NCI-H128 (cell line): Measurements from ENCODE around the gene CHMP2A.

ENCODE experiments used
- DNase-seq: peaks from one replicate; lab custom pipeline; 2025; ENCODE audit not compliant: unreplicated experiment; lab: John Stamatoyannopoulos, UW

CHMP2A gene

DNA sequence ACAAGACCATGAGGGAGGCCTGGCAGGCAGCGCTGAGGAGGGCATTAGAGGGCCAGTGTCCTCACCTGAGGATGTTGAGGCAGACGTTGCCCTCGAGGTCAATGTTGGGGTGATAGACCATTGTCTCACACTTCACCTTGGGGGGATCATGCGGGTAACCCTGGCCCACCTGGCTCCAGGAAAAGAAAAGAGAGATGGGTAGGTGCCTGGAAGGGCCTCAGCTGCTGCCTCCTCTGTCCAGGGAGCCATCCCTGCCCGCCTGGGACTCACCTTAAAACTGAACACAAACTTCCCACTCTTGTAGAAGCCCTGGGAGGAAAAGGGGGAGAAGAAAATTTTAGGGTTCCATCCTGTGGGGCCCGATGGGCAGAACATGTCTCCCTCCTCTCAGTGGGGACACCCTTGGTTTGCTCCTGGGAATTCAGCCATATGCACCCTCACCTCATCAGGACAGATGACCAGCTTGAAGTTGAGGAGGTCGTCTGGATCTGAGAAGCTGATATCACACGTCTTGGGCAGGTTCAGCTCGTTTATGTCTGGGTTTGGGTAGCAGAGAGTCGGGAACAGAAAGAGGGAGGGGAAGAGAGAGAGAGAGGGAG lies 1.8 kb upstream of the CHMP2A start:
- DNase-seq, result no peak

DNA sequence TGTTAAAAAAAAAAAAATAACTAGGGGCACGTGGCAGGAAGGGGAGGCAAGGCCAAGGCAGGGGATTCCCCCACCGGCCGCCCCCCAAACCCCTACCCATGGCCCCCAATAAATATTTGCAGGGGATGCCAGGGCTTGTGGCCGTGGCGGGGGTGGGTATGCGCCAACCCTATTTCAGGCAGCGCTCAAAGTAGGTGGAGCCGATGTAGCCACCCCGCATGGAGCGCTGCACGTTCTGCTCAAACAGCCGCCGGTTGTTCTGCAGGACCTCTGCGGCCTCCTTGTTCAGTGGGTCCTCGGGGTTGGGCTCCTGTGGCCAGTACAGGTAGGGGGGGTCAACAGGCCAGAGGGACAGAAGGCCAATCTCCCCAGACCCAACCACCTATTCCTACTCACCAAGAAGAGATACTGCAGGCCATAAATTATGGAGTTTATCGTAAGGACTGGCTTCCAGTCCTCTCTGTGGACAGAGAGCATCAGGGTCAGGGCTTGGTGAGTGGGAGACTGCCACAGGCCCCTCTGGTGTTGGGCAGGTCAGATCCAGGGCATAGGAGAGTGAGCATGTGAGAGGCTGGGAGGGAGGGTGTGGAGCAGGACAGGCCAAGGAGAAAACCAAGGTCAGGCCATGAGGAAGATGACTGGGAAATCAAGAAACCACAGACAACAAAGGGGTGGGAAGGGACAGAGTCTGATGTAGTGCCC lies 1.2 kb upstream of the CHMP2A start:
- DNase-seq, result no peak

DNA sequence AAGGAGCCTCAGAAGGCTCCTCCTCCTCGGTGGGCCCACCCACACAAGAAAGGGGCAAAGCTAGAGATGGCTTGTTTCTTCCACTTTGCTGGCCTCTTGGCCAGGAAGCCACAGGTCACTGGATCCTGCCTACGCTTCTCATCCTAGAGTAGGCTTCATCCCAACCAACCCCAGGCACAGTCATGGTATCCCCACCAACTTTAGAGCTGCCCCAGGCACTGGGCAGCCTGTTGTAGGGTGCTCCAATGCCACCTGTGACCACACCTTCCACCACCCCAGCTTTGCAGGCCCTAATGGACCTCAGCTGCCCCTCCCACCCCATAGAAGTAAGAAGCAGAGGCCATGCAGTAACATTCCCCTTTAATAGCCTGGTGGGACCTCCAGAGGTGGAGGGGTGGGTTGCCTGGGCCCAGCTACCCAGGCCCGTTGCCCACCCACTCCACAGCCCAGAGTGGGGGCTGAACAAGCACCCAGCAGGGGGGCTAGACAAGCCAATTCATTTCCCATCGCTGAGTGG lies 522 bp upstream of the CHMP2A start:
- DNase-seq, result no peak

DNA sequence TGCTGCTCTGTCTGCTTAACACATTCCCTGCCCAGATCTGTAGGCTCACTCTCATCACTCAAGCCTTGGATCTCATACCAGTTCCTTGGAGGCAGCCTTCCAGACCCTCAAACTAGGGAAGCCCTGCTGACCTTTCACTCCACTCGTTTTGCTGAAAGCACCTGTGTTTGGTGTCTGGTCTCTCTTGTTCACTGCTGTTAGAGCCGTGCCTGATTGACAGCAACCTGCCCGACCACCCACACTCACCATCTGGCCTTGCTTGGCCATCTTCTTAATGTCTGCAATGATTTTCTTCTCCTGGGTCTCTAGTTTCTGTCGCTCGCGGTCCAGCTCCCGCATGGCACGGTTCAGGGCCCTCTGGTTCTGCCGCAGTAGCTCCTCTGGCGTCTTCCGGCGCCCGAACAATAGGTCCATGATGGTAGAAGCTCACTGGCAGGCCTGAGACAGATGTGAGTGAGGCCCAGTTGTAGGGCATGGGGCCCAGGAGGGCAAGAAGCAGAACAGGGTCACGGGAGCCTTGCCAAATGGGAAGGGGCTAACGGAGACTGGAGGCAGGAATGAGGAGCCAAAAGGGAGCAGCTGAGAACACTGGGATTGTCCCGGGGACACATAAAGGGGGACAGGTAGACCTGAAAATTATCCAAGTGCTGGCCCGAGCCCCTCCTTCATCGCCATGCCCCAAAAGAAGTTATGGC lies 959 bp downstream of the CHMP2A start:
- DNase-seq, result no peak

DNA sequence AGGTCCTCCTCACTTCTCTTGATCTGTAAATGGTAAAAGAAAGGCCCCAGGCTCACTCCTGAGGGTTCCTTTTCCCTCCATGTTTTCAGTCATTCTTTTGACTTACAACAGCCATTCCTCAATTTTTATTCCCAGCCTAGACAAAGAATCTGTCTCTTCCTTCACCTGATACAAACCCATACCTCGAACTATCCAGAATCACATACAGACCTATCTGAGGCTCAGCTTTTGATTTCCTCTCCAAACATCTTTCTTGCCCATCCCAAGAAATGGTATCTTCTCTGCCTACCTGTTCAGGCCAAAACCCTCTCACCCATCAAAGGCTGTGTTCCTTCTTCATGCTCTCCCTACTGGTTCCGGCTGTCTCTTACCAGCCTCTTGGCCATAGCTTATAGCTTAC lies 2.2 kb downstream of the CHMP2A start:
- no peak for DNase-seq

DNA sequence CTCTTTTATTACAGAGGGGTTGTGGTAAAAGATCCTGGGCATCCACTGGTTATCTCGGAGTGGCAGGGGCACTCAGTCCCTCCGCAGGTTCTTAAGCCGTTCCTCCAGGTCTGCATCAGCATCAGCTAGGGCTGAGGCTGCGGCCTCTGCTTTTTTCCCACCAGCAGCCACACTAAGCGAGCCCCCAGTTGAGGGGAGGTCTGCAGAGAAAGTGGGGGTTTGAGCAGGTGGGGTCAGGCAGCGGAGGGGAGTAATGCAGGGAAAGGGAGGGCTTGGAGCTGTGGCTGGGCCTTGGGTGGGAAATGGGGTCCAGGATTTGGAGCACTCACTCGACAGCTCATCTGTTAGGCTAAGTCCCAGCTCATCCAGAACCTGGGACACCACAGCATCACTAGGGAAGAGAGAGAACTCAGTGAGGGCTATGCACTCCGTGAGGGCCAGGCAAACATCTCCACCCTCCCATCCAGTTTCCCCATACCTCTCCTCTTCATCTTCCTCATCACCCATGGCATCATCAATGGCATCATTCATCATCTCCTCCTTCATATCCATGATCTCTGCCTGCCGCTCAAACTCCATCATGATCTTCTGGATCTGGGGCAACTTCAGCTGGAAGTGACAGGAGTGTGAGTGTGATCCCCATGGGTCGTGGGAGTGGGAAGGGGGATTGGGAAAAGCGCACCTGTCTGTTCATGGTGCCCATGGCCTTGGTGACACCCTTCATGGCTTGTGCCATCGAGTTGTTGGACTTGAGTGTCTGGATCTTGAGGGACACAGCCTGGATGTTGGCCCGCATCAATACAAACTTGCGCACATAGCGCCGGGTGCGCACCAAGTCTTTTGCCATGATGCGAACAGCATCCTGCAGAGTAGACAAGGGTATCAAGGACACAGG lies 3.1 kb downstream of the CHMP2A start:
- no peak for DNase-seq

DNA sequence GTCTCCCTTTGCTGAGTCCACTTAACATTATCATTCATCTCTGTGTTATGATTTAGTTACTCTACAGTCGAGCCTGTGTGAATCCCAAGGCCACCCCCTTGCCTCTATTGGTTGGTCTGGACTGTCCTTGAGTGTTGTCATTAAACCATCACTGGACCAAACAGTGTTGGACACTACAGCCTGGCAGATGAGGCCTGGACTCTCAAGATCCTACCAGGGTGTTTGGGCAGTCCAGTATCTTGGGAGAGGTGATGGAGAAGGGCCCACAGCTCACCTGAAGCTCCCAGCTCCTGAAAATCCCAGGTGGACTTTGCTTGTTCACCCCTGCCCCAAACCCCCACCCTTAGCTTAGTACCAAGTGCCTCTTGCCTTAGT lies 3.8 kb downstream of the CHMP2A start:
- no peak for DNase-seq

DNA sequence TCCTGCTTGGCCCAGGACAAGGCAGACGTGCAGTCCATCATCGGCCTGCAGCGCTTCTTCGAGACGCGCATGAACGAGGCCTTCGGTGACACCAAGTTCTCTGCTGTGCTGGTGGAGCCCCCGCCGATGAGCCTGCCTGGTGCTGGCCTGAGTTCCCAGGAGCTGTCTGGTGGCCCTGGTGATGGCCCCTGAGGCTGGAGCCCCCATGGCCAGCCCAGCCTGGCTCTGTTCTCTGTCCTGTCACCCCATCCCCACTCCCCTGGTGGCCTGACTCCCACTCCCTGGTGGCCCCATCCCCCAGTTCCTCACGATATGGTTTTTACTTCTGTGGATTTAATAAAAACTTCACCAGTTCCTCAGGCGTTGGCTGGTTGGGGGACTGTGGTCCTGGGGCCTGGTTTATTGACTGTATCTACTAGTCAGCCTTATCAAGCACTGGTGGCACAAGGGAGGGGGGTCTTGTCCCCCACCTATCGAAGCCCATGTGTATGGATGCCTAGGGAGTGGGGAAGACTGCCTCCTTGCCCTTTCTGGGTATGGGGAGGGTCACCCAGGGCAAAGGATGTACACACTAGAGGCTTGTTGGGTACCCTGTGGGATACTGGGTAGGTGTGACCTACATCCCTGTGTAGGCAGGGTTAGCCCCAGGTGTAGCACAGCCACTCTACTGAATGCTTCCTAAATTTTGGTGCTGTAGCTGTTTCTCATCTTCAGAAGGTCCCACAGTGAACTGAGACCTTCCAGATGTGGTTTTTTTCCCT lies 4.4 kb downstream of the CHMP2A start:
- DNase-seq, result no peak

DNA sequence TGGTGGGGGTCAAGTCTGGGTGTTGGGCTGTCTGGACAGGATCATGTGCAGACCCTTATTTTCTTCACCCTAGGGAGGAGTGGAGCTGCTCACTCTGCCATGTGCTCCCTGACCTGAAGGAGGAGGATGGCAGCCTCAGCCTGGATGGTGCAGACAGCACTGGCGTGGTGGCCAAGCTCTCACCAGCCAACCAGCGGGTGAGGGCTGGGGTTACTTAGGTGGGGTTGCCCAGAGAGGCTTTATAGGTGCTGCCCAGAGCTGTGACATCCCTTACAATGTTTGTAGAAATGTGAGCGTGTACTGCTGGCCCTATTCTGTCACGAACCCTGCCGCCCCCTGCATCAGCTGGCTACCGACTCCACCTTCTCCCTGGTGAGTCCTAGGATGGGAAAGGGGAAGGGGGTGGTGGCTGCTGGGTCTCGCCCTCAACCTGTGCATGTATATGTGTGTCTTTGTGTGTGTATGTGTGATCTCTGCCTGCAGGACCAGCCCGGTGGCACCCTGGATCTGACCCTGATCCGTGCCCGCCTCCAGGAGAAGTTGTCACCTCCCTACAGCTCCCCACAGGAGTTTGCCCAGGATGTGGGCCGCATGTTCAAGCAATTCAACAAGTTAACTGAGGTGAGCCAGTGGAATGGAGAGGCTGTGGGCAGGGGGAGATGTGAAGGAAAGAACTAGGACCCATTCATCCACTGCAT lies 5.1 kb downstream of the CHMP2A start:
- DNase-seq, result no peak

DNA sequence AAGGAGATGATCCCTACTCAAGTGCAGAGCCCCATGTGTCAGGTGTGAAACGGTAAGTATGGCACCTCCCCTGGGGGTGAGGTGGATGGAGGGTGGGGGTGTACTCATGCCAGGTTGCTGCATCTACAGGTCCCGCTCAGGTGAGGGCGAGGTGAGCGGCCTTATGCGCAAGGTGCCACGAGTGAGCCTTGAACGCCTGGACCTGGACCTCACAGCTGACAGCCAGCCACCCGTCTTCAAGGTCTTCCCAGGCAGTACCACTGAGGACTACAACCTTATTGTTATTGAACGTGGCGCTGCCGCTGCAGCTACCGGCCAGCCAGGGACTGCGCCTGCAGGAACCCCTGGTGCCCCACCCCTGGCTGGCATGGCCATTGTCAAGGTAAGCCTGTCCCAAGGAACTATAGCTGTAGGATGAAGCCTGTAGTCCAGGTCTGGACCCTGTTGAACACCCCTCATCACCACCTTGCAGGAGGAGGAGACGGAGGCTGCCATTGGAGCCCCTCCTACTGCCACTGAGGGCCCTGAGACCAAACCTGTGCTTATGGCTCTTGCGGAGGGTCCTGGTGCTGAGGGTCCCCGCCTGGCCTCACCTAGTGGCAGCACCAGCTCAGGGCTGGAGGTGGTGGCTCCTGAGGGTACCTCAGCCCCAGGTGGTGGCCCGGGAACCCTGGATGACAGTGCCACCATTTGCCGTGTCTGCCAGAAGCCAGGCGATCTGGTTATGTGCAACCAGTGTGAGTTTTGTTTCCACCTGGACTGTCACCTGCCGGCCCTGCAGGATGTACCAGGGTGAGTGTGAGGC lies 5.8 kb downstream of the CHMP2A start:
- DNase-seq, result no peak

DNA sequence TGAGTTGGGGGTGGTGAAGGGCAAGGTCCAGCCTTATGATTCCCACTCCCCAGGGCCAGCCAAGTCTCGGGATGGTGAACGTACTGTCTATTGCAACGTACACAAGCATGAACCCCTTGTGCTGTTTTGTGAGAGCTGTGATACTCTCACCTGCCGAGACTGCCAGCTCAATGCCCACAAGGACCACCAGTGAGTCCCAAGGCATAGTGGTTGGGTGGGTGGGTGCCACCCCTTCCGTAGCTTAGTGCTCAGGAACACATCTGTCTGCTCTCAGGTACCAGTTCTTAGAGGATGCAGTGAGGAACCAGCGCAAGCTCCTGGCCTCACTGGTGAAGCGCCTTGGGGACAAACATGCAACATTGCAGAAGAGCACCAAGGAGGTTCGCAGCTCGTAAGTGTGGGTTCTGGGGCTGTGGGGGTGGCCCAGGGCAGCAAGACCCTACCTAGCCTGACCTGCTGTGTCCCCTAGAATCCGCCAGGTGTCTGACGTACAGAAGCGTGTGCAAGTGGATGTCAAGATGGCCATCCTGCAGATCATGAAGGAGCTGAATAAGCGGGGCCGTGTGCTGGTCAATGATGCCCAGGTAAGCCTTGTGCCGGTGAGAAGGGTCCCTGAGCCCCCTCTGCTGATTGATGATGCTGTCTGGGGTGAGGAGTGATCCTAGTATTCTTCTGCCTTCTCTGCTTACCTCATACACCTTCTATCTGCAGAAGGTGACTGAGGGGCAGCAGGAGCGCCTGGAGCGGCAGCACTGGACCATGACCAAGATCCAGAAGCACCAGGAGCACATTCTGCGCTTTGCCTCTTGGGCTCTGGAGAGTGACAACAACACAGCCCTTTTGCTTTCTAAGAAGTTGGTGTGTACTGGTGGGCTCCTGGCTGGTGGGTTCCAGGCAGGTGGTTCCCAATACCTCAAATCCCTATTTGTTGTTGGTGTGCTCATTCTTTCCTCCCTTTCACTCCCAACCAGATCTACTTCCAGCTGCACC lies 7.3 kb downstream of the CHMP2A start:
- DNase-seq, result no peak

DNA sequence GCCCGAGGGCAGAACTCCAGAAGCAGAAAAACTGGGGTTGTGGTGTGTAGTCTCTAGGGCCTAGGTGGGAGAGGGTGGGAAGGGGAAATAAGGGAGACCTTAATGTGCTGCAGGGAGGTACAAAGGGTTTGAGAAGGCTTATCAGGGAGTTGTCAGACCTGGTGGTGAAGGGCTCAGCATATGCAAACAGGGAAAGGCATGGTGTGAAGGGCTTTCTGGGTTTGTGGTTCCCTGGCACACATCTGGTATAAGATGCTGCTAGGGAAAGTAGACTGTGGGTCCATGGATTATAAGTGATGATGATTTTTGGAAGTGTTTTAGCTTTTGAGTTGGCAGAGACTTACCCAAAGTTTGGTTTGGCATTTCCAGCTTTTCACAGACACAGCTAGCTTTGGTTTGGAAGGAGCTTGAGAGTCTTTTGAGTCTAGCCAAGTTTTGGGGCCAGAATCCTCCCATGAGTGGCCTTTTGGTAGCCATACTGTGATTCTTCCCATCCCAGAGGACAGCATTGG lies 8.8 kb downstream of the CHMP2A start:
- no peak for DNase-seq

DNA sequence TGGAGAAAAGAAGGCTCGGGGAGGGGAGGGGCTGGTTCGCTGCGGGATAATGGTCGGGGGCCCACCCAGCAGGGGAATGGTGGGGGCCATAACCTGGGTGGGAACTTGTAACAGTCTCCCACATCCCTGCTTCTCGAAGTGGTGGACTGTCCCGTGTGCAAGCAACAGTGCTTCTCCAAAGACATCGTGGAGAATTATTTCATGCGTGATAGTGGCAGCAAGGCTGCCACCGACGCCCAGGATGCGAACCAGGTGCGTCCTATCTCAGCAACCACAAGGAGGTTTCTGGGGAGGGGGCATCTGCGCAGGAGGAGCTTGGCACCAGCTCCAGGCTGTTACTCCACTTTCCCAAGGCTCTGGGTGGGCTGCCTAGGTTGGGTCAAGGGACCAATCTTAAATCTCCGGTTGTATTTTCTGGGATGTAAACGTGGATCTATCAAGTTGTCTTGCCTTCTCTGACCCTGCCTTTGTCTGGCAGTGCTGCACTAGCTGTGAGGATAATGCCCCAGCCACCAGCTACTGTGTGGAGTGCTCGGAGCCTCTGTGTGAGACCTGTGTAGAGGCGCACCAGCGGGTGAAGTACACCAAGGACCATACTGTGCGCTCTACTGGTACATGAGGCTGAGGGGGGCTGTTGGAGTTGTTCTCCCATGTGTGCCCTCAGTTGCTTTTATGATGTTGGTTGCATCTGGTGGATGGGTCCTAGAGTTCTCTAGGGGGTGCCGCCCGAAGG lies 9.5 kb downstream of the CHMP2A start:
- no peak for DNase-seq

DNA sequence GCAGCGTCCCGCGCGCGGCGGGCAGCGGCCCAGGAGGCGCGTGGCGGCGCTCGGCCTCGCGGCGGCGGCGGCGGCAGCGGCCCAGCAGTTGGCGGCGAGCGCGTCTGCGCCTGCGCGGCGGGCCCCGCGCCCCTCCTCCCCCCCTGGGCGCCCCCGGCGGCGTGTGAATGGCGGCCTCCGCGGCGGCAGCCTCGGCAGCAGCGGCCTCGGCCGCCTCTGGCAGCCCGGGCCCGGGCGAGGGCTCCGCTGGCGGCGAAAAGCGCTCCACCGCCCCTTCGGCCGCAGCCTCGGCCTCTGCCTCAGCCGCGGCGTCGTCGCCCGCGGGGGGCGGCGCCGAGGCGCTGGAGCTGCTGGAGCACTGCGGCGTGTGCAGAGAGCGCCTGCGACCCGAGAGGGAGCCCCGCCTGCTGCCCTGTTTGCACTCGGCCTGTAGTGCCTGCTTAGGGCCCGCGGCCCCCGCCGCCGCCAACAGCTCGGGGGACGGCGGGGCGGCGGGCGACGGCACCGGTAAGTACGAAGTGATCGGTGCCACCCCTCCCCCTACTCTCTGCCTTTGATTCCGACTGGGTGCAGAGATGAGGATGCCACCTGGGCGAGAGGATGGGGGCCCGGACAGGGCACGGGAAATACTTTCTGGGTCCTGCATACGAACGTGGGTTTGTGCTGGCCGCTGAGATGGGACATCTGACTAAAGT lies 10.2 kb downstream of the CHMP2A start:
- no peak for DNase-seq

DNA sequence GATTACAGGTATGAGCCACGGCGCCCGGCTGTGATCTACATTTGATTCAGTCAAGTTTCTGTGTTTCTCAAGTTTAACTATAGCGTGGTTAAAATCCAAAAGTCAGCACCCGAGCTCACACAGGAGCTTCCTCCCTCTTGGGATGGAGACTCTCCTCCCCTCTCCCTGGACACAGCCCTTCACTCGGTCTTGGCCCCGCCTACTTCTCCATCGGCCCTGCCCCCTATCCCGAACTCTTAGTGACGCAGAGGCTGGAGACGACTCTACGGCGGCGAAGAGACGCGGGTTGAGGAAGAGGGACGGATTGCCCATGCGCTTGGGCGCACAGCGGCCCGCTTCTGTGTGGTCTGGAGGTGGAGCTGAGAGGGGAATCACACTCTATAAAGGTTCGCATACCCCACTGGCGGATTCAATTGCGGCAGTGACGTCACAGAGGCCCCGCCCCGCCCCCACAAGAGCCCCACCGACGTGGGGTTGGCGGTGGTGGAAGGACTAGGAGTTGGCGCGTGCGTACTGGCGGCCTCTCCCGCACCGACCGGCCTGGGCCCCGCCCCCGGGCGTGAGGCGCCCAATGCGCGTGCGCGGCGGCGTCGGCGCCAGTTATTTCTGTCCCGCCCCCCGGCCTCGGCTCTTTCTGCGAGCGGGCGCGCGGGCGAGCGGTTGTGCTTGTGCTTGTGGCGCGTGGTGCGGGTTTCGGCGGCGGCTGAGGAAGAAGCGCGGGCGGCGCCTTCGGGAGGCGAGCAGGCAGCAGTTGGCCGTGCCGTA lies 10.9 kb downstream of the CHMP2A start, which contains the start of gene TRIM28:
TSS of gene TRIM28 (plus strand) at position 239 of the 765 bp plus-strand sequence. CDS start 694 bp downstream, outside the sequence.
- no peak for DNase-seq
